ACHN (cell line): Measurements from ENCODE around the gene ABHD6.
"Not testable (repeated sequence)": the region's sequence is repeated elsewhere in the genome, so short reads cannot be mapped to it uniquely, and the experiment has no call there.

Experiments
- DNase-seq: peaks from one replicate; pipeline ENCODE4 v3.0.0-alpha.2; 2015
- in situ Hi-C: cut with HindIII; loops from 2 replicates; pipeline ENCODE4 v1.10.0; 2017; ENCODE audit warnings: low sequenced_read_pairs, low pct_ligation_motif_present, low pct_unique_long_range_greater_than_20kb

Gene ABHD6

GRCh38 chr3:58205981-58206380 lies 31.6 kb upstream of the ABHD6 start:
- DNase-seq = no peak
- in situ Hi-C loops = no loop called here

DNA sequence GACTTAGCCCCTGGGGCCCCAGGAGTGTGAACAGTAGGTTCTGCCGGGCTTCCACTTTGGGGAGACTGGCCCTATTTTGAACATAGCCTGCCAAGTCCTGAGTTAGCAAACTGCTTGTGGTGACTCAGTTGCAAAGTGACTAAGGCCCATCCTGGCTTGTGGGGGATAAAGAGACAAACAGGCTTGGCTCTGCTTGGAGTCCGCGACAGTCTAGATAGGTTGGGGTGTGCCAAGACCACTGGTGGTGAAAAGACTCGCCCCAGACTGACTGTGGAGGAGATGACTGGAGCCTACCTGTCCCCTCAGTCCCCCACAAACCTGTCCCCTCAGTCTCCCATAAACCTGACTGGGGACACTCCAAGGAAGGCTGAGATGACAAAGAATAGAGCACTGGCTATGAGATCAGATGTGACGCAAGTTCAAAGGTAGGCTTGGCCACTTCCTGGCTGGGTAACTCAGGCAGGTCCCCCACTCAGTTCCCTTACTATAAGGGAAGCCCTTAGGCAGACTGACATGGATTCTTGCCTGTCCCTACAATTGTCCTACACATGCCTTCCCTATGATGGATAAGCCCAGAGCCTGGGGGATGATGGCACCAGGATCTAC lies 31.1 kb upstream of the ABHD6 start:
- in situ Hi-C loops = no loop called here
- no peak for DNase-seq

GRCh38 chr3:58207954-58208353 lies 29.6 kb upstream of the ABHD6 start:
- in situ Hi-C loops = no loop called here
- DNase-seq = no peak

DNA sequence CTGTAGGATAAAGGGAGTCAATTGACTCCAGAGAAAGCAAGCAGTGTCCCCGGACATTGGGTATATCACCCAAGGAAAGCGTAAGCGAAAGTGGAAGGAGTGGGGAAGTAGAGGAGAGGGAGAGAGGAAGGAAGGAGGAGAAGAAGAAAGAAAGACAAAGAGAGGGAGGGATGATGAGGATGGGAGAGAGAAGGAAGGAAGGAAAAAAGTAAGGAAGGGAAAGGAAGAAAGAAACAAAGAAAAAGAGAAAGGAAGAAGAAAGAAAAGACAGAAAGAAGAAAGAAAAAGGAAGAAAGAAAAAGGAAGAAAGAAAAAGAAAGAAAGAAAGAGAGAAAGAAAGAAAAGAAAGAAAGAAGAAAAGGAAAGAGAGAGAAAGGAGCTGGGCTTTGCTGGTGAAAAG lies 27.7 kb upstream of the ABHD6 start:
- in situ Hi-C loops = no loop called here

DNA sequence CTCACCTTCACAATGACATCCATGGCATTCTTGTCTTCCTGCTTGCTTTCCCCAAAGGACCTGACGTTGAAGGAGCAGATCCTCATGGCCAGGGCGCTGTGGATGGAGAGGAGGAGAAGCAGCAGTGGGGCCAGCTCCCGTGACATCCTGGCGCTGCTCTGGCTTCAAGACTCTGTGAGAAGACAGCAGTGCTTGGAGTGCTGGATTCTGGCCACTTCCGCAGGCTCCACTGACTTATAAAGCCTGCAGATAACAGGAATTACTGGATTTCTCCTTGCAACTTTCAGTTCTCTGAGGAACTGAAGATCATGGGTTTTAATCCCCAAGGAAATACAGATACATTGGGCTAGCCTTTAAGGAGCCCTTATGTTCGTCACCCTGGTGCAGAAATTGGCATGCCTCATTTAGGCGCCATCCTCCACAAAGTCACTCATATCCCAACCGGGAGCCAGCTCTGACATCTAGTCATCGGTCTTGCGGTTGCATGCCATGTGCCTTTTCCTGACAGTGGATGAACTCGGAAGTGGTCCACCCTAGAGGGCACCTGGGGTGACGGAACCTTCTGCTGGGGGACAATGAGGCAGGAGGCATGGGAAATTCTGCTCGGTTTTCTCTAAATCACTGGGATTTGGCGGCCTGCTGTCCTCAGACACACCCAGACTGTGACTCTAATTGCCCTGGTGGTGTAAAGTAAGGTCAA lies 26.7 kb upstream of the ABHD6 start, which contains the start of gene DNASE1L3:
TSS of gene DNASE1L3 (minus strand) at position 212 of the 700 bp plus-strand sequence. CDS start at position 146, 66 bp downstream.
- DNase-seq = no peak
- in situ Hi-C loops = no loop called here

More for the DNA sequence above, 27.7 kb upstream of the ABHD6 start:
- no peak for DNase-seq

DNA sequence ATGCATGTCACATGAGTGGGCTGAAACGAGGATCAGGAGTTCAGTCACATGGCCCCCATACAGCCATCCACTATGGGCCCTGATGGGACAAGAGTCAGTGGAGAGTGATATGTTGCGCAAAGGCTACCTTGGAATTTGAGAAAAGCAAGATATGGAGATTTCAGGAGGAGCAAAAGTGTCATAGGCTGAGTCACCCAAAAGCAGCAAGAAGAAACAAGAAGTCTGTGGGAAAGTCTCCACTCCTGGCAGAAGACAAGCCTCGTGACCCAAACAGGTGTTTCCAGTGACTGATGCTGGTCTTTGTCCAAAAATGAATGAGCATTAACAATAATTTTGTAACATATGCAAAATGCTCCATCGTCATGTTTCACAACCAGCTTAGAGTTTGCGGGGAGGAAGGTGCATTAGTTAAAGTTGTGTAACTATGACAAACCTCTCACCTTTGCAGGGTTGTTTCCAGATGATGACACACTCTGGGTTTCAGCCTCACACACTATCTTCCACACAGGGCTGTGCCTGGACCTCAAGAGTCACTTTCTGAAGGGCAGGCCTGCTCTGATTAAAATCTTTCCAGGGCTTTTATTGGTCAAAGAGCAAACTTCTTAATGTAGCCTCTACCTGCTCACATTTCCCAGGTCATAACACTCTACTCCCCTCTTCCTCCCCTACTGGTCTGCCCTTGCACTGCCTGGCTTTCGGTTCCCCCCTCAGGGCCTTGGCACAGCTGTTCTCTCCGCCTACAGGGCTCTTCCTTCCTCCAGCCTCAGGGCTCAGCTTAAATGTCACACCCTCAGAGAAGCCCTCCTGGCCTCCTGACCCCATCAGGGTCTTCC lies 22.9 kb upstream of the ABHD6 start:
- in situ Hi-C loops = no loop called here
- DNase-seq = no peak

- DNase-seq = no peak
- in situ Hi-C loops = no loop called here
Measured at GRCh38 chr3:58215317-58216025, 22.1 kb upstream of the ABHD6 start.

GRCh38 chr3:58216496-58217195 lies 20.9 kb upstream of the ABHD6 start:
- in situ Hi-C loops = no loop called here

GRCh38 chr3:58217209-58217811 lies 20.3 kb upstream of the ABHD6 start:
- peak; percentile 64 for DNase-seq
- in situ Hi-C loops = no loop called here

More at GRCh38 chr3:58216496-58217195, 20.9 kb upstream of the ABHD6 start:
- no peak for DNase-seq

DNA sequence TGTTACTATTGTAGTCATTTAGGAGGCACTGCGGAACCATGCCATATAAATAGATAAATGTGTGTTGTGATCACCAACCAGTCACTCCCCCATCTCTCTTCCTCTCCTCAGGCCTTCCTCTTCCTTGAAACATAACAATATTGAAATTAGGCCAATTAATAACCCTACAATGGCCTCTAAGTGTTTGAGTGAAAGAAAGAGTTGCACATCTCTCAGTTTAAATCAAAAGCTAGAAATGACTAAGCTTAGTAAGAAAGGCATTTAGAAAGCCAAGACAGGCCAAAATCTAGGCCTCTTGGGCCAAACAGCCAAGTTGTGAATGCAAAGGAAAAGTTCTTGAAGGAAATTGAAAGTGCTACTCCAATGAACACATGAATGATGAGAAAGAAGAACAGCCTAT lies 18.7 kb upstream of the ABHD6 start:
- no peak for DNase-seq
- in situ Hi-C loops = no loop called here

- peak; percentile 34 for DNase-seq
- in situ Hi-C loops = no loop called here
Measured at GRCh38 chr3:58222161-58222724, 15.3 kb upstream of the ABHD6 start.

GRCh38 chr3:58223855-58224254 lies 13.7 kb upstream of the ABHD6 start:
- in situ Hi-C loops = no loop called here
- DNase-seq = no peak

DNA sequence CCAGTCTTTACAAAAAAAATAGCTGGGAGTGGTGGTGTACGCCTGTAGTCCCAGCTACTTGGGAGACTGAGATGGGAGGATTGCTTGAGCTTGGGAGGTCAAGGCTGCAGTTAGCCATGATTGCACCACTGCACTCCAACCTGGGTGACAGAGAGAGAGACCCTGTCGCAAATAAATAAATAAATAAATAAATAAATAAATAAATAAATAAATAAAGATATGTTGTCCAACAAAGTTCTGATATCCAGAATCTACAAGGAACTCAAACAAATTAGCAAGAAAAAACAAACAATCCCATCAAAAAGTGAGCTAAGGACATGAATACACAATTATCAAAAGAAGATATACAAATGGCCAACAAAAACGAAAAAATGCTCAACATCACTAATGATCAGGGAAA lies 9.7 kb upstream of the ABHD6 start:
- in situ Hi-C loops, DNase-seq: not testable (repeated sequence)

DNA sequence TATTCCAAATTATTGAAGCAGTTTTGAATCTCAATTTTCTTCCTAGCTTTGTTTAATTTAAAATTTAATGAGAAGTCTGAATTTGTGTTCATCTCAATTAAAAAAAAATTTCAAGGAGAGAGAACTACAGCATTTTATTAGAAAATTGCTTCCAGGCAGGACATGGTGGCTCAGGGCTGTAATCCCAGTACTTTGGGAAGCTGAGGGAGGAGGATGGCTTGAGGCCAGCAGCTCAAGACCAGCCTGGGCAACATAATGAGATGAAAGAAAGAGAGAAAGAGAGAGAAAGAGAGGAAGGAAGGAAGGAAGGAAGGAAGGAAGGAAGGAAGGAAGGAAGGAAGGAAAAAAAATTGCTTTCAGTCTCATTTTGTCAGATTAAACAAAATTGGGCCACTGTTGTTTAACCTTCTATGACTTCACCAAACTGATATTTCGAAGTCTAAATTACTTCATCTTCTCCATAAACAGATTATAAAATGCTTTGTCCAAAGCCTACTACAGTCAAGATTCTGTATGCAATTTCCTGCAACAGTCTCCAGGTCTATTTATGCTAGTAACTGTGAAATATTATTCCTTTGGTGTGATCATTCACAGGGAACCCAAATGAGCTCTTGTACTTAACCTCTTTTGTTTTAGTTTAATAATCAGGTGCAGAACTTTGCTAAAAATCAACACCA lies 6.6 kb upstream of the ABHD6 start:
- in situ Hi-C loops = no loop called here
- no peak for DNase-seq

DNA sequence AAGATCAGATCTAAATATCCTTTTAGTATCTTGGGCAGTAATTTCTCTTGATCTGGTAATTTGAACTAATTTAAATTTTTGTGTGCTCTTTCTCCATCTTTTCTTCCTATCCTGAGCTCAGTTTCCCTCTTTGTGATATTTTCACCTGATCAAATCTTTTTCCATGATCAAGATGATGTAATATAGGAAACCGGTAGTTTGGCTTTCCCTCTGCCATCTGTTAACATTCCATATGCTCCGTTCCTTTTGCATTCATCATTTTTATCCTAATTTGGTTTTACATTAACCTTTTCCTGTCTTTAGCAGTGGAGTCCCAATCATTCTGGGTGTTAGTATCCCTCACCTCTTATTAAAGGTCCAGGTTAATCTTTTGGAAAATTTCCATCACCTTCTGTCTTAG lies 5.9 kb upstream of the ABHD6 start:
- in situ Hi-C loops = no loop called here
- DNase-seq = no peak

GRCh38 chr3:58234516-58234931 lies 3.1 kb upstream of the ABHD6 start:
- peak; percentile 19 for DNase-seq
- in situ Hi-C loops = no loop called here

DNA sequence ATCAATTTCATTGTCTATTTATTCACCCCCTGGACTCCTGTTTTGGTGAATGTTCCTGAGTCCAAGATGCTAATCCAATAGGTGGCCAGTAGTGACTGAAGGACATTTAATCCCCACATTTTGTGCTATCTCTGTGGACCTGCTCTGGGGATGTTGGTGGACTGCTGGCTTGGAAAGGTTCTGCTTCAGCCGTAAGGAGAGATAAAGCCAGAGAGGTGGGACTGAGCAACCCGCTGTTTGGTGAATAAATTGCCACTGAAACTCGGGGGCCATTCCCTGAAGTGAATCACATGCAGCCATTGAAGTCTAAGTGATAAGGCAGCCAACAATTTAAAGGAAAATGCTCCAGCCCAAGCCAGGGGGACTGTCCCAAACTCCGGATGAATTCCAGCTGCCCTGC lies 1.6 kb upstream of the ABHD6 start:
- in situ Hi-C loops = no loop called here
- DNase-seq = no peak
